C4-2B (cell line): ENCODE results near the gene TOP1.

Source experiments
- ZFX ChIP-seq: fragments of 450-650 bp; IDR thresholded peaks from 2 replicates; pipeline ENCODE4 v1.6.1; 2017
- TF ChIP-seq, protein P1 (sequence below): fragments of 450-650 bp; conservative IDR thresholded peaks from 2 replicates; pipeline ENCODE4 v1.5.1; 2017; ENCODE audit warnings: mild to moderate bottlenecking

DNA sequence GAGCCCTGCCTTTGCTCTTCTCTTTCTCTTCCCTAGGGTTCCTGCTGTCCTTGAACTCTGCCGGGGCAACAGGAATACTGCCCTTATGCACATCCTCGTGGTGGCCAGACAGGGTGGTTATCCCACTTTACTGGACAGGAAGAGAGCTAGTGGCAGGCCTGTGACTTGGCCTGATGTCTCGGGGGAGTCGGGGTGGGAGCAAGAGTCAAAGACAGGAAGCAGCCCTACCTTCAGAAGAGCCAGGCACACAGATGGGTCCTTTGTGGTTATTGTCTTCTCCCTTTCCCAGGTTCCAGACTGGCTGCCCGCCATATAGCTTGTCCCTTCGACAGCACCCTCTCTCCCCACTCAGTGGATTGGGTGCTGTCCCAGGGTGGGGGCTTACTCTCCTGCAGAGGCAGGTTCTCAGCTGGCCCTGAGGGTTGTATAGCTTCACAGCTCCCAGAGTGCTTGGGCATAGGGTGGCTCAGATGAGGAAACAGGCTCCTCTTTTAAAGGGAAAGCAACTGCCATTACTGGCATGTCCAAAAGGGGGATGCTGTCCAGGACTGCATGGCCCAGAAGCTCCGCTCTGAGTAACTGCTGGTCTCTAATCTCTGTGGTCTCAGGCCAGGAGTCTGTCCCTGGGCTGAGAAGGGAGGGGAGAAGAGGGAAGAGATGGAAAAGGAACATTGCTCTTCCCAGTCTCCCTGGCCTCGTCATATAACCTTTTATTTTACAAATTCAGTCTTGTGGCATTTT is 126.0 kb downstream of the TOP1 start:
- TF ChIP-seq, protein P1, sequence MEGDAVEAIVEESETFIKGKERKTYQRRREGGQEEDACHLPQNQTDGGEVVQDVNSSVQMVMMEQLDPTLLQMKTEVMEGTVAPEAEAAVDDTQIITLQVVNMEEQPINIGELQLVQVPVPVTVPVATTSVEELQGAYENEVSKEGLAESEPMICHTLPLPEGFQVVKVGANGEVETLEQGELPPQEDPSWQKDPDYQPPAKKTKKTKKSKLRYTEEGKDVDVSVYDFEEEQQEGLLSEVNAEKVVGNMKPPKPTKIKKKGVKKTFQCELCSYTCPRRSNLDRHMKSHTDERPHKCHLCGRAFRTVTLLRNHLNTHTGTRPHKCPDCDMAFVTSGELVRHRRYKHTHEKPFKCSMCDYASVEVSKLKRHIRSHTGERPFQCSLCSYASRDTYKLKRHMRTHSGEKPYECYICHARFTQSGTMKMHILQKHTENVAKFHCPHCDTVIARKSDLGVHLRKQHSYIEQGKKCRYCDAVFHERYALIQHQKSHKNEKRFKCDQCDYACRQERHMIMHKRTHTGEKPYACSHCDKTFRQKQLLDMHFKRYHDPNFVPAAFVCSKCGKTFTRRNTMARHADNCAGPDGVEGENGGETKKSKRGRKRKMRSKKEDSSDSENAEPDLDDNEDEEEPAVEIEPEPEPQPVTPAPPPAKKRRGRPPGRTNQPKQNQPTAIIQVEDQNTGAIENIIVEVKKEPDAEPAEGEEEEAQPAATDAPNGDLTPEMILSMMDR: no peak
- TF ChIP-seq ZFX: no peak
